Parathyroid adenoma (tissue), 2 donors: ENCODE measurements around the gene DPYSL4.

ENCODE experiments used
- H2AFZ ChIP-seq: fragments of 300-600 bp; sonication (generic); one replicate; pipeline ENCODE4 v1.7.0; 2017; ENCODE audit warnings: antibody characterized with exemption, mild to moderate bottlenecking
- H3K27ac ChIP-seq: fragments of 300-600 bp; sonication (generic); one replicate; pipeline ENCODE4 v1.7.0; 2017
- H3K27me3 ChIP-seq: fragments of 300-600 bp; sonication (generic); one replicate; pipeline ENCODE4 v1.7.0; 2017; ENCODE audit warnings: low read length; ENCODE audit not compliant: control insufficient read depth, insufficient read depth
- H3K36me3 ChIP-seq: fragments of 300-600 bp; sonication (generic); one replicate; pipeline ENCODE4 v1.7.0; 2017; ENCODE audit warnings: low read length; ENCODE audit not compliant: control insufficient read depth, insufficient read depth
- H3K4me1 ChIP-seq: fragments of 300-600 bp; sonication (generic); one replicate; pipeline ENCODE4 v1.7.0; 2017; ENCODE audit warnings: control low read depth
- H3K4me2 ChIP-seq: fragments of 300-600 bp; sonication (generic); one replicate; pipeline ENCODE4 v1.7.0; 2017; ENCODE audit warnings: low read length
- H3K4me3 ChIP-seq: fragments of 300-600 bp; sonication (generic); one replicate; pipeline ENCODE4 v1.7.0; 2017; ENCODE audit warnings: low read depth, low read length
- H3K79me2 ChIP-seq: fragments of 300-600 bp; sonication (generic); one replicate; pipeline ENCODE4 v1.7.0; 2017; ENCODE audit warnings: control low read depth
- H3K9ac ChIP-seq: fragments of 300-600 bp; sonication (generic); one replicate; pipeline ENCODE4 v1.7.0; 2017; ENCODE audit warnings: mild to moderate bottlenecking
- H3K9me3 ChIP-seq: fragments of 300-600 bp; sonication (generic); one replicate; pipeline ENCODE4 v1.7.0; 2017; ENCODE audit warnings: low read length; ENCODE audit not compliant: control insufficient read depth
- CTCF ChIP-seq: fragments of 300-600 bp; sonication (generic); IDR thresholded peaks from one replicate; pipeline ENCODE4 v1.7.0; 2017; ENCODE audit warnings: antibody characterized with exemption, mild to moderate bottlenecking
- donor health status: primary hyperparathyroidism.

The DPYSL4 gene

DNA sequence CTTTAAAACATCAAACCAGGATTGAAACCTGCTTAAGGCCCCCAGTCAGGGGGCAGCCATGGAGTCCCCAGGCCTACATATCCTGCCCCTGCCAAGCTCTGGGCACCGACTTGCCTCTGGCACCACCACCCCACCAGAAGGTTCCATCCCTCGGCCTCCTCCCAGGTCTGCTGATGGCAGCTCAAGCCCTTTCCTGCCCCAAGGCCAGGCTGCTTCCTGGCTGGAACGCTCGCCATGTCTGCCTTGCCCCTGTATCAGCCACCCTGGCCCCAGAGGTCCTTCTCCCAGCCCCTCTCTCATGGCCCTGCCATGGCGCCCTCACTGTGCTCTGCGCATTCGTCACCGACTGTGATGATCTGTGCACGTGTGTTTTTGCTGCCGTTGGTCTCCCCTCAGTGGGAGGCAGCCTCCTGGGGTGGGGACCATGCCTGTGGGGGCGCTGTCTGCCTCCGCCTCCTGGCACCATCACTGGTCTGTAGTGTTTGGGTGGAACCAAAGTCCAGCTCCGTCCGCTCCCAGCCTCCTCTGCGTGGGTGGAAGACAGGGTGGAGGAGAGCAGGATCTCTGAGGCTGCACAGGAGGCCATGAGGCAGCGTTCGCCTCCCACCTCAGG lies 3.2 kb downstream of the DPYSL4 start:
- no peak overlapping the region for H2AFZ ChIP-seq
- H3K36me3 ChIP-seq = no peaks in the 10 kb centered on the region
- H3K27ac ChIP-seq = no peak overlapping the region
- peaks cover 6% of the 10 kb centered on the region for H3K27me3 ChIP-seq
- no peak overlapping the region for H3K9ac ChIP-seq
- TF ChIP-seq CTCF = no peak
- no peaks in the 10 kb centered on the region for H3K9me3 ChIP-seq
- H3K4me2 ChIP-seq = no peak overlapping the region
- H3K4me3 ChIP-seq = no peak overlapping the region
- peaks cover 4% of the 10 kb centered on the region for H3K4me1 ChIP-seq
- H3K79me2 ChIP-seq = no peaks in the 10 kb centered on the region

DNA sequence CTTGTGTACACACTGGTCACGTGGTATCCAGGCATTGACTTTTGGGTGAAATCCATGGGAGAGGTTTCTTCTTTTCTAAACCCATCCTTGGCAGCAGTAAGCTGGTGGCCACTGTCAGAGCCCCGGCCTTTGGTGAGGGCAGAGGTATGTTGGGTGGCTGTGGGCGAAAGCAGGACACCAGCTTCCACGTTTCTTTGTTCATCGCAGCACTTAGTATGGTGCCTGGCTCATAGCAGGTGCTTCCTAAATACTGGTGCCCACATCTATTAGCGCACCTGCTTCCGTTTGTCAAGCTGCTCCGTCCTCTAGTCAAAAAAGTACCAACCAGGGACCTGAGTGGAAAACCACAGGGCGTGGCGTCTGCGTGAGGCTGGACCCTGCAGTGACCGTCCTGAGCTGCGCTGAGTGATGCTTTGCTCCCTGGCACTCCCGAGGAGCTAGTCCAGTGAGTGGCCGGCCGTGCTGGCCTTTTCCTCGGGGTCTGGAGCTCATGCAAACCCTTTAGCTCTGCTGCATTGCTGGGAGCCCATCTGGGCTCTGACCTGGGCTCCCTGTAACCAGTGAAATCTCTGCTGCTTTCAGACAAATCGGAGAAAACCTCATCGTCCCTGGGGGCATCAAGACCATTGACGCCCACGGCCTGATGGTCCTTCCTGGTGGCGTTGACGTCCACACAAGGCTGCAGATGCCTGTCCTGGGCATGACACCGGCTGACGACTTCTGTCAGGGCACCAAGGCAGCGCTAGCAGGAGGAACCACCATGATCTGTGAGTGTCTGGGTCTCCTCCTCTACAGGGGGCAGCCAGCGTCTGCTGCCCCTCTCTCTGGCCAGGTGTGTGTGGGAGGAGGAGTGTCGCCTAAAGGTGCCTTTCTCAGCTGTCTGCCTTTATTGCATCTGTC lies 5.6 kb downstream of the DPYSL4 start:
- H3K9ac ChIP-seq = no peak overlapping the region
- H3K4me3 ChIP-seq = no peak overlapping the region
- H3K4me2 ChIP-seq = no peak overlapping the region
- H3K9me3 ChIP-seq = no peaks in the 10 kb centered on the region
- H3K27me3 ChIP-seq = peaks cover 6% of the 10 kb centered on the region
- H3K79me2 ChIP-seq = no peaks in the 10 kb centered on the region
- no peak overlapping the region for H3K27ac ChIP-seq
- no peak for TF ChIP-seq CTCF
- no peaks in the 10 kb centered on the region for H3K36me3 ChIP-seq
- no peak overlapping the region for H2AFZ ChIP-seq
- H3K4me1 ChIP-seq = no peaks in the 10 kb centered on the region

GRCh38 chr10:132192991-132193665 lies 6.4 kb downstream of the DPYSL4 start:
- no peak overlapping the region for H3K4me3 ChIP-seq
- no peak overlapping the region for H3K27ac ChIP-seq
- H3K9me3 ChIP-seq = no peaks in the 10 kb centered on the region
- TF ChIP-seq CTCF = no peak
- no peaks in the 10 kb centered on the region for H3K4me1 ChIP-seq
- H3K36me3 ChIP-seq = no peaks in the 10 kb centered on the region
- no peak overlapping the region for H3K9ac ChIP-seq
- H3K4me2 ChIP-seq = no peak overlapping the region
- no peaks in the 10 kb centered on the region for H3K79me2 ChIP-seq
- no peaks in the 10 kb centered on the region for H3K27me3 ChIP-seq
- no peak overlapping the region for H2AFZ ChIP-seq

DNA sequence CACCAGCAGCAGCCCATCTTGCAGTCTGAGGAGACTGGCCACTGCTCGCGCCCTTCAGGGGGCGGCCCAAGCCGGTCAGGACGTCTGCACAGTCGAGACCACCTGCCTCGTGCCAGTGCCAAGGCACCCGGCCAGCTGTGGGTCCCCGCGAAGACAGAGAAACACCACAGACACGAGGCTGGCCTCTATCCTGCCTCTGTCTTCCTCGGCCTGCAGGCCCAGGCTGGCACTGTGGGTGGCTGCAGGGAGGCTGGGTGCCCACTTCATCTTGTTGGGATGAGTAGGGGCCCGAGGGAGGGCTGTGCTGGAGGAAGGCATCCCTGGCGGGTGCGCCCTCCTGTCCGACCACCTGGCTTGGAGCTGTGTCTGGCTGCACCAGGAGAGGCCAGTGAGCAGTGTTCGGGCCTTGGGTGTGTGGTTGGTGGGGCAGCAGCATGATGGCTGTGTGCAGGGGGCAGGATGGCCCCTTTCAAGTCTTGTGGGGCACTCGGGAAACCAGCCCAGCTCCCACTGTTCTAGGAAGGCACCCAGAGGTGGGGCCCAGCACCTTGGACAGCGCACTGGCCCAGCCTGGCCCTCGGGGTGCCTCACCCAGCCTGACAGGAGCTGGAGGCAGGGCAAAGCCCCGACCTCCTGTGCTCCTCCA lies 7.3 kb downstream of the DPYSL4 start:
- Histone ChIP-seq H3K27ac (no peak overlapping the region), H3K36me3 (no peaks in the 10 kb centered on the region), H3K4me3 (no peak overlapping the region), H3K4me1 (no peaks in the 10 kb centered on the region), H3K9me3 (no peaks in the 10 kb centered on the region), H3K79me2 (no peaks in the 10 kb centered on the region), H3K9ac (no peak overlapping the region), H2AFZ (no peak overlapping the region), H3K27me3 (no peaks in the 10 kb centered on the region), H3K4me2 (no peak overlapping the region)
- no peak for TF ChIP-seq CTCF
